ENCODE results near the gene ALLC.

The ALLC gene

DNA sequence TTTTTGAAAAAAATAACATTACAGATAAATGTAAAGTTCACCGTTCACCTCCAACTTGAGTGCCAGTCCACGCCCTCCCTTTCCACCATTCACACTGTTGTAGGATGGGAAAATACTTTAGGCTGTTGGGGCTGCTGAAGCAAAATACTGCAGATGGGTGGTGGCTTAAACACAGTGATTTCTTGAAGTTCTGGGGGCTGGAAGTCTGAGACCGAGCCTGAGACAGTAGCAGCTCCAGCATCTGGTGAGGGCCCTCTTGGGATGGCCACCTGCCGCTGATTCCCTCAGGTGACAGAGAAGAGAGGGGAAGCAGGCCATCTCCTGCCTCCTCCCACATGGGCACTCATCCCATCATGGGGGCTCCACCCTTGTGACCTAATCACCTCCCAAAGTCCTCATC lies 17.7 kb downstream of the ALLC start:
- no peak overlapping the region for H3K27ac ChIP-seq (ENCODE audit: low read depth, low read length)
- H2AFZ ChIP-seq (ENCODE audit: low read depth, low read length, severe bottlenecking): no peak overlapping the region
- no peaks in the 10 kb centered on the region for H3K9me2 ChIP-seq (replicated peaks; ENCODE audit: insufficient read depth, low read length)
- H4K20me1 ChIP-seq (ENCODE audit: low read depth, low read length): no peaks in the 10 kb centered on the region
- H3K9ac ChIP-seq (ENCODE audit: low read length): no peak overlapping the region
- no peaks in the 10 kb centered on the region for H3K36me3 ChIP-seq (ENCODE audit: low read length)
- H3F3A ChIP-seq (ENCODE audit: insufficient read depth): no peaks in the 10 kb centered on the region
- H3K4me2 ChIP-seq (ENCODE audit: low read depth, low read length, poor library complexity, severe bottlenecking): no peak overlapping the region
- H3K27me3 ChIP-seq (ENCODE audit: low read length): no peaks in the 10 kb centered on the region
- TF ChIP-seq, protein P1, sequence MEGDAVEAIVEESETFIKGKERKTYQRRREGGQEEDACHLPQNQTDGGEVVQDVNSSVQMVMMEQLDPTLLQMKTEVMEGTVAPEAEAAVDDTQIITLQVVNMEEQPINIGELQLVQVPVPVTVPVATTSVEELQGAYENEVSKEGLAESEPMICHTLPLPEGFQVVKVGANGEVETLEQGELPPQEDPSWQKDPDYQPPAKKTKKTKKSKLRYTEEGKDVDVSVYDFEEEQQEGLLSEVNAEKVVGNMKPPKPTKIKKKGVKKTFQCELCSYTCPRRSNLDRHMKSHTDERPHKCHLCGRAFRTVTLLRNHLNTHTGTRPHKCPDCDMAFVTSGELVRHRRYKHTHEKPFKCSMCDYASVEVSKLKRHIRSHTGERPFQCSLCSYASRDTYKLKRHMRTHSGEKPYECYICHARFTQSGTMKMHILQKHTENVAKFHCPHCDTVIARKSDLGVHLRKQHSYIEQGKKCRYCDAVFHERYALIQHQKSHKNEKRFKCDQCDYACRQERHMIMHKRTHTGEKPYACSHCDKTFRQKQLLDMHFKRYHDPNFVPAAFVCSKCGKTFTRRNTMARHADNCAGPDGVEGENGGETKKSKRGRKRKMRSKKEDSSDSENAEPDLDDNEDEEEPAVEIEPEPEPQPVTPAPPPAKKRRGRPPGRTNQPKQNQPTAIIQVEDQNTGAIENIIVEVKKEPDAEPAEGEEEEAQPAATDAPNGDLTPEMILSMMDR (IDR thresholded peaks at IDR 0.05; ENCODE audit: insufficient read depth, low read length, poor library complexity, severe bottlenecking): no peak
- no peak for TF ChIP-seq EZH2phosphoT487 (conservative IDR thresholded peaks at IDR 0.05; ENCODE audit: low read length)
- no peaks in the 10 kb centered on the region for H3K79me2 ChIP-seq (ENCODE audit: insufficient read depth, low read length)
- no peaks in the 10 kb centered on the region for H3K9me3 ChIP-seq (ENCODE audit: insufficient read depth, low read length)
- H3K4me3 ChIP-seq (ENCODE audit: insufficient read depth, low read length, poor library complexity, severe bottlenecking): no peak overlapping the region

DNA sequence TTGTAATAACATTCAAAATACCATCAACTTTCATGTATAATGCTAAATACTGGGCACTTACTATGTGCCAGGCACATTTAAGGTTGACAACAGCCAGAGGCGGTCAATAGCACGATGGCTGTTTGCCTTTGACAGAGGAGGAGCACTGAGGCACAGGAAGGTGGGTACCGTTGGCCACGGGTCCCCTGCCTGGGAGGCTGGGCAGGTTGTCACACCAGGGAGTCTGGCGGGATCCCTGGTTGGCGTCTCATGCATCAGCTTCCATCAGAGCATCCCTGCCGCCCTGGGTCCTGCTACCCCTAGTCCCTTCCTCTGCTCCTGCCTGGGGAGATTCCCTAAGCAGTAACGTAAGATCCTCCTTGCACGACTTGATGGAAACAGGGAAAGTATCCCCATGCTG lies 19.4 kb downstream of the ALLC start:
- Histone ChIP-seq H3K36me3 (ENCODE audit: low read length) (no peaks in the 10 kb centered on the region), H2AFZ (ENCODE audit: low read depth, low read length, severe bottlenecking) (no peak overlapping the region), H3K9me3 (ENCODE audit: insufficient read depth, low read length) (no peaks in the 10 kb centered on the region), H3K4me2 (ENCODE audit: low read depth, low read length, poor library complexity, severe bottlenecking) (no peak overlapping the region), H3K27ac (ENCODE audit: low read depth, low read length) (no peak overlapping the region), H4K20me1 (ENCODE audit: low read depth, low read length) (no peaks in the 10 kb centered on the region), H3F3A (ENCODE audit: insufficient read depth) (no peaks in the 10 kb centered on the region), H3K9me2 (replicated peaks; ENCODE audit: insufficient read depth, low read length) (no peaks in the 10 kb centered on the region), H3K27me3 (ENCODE audit: low read length) (no peaks in the 10 kb centered on the region), H3K9ac (ENCODE audit: low read length) (no peak overlapping the region), H3K4me3 (ENCODE audit: insufficient read depth, low read length, poor library complexity, severe bottlenecking) (no peak overlapping the region), H3K79me2 (ENCODE audit: insufficient read depth, low read length) (no peaks in the 10 kb centered on the region)
- no peak for TF ChIP-seq EZH2phosphoT487 (conservative IDR thresholded peaks at IDR 0.05; ENCODE audit: low read length)
- TF ChIP-seq, protein P1 (IDR thresholded peaks at IDR 0.05; ENCODE audit: insufficient read depth, low read length, poor library complexity, severe bottlenecking): no peak

DNA sequence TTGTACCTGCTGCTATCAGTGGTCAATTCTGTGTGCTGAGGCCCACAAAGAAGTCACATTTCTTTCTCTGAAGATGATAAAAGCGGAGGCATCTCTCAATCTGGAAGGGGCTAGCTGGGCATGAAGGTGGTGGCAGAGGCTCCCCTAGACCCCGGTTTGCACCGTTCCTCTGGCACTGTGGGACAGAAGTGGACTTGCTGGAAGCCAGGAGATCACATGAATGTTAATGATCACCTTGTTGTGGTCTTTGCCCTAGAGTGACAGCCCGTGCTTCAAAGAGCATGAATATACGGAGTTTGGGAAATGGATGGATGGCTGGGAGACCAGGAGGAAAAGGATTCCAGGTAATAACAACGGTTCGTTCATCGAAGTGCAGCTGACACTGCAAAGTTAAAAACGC lies 20.2 kb downstream of the ALLC start:
- no peaks in the 10 kb centered on the region for H3K27me3 ChIP-seq (ENCODE audit: low read length)
- H3K9ac ChIP-seq (ENCODE audit: low read length): no peak overlapping the region
- no peak overlapping the region for H3K4me3 ChIP-seq (ENCODE audit: insufficient read depth, low read length, poor library complexity, severe bottlenecking)
- TF ChIP-seq, protein P1 (IDR thresholded peaks at IDR 0.05; ENCODE audit: insufficient read depth, low read length, poor library complexity, severe bottlenecking): no peak
- no peak for TF ChIP-seq EZH2phosphoT487 (conservative IDR thresholded peaks at IDR 0.05; ENCODE audit: low read length)
- no peaks in the 10 kb centered on the region for H4K20me1 ChIP-seq (ENCODE audit: low read depth, low read length)
- no peak overlapping the region for H3K4me2 ChIP-seq (ENCODE audit: low read depth, low read length, poor library complexity, severe bottlenecking)
- H2AFZ ChIP-seq (ENCODE audit: low read depth, low read length, severe bottlenecking): no peak overlapping the region
- H3K79me2 ChIP-seq (ENCODE audit: insufficient read depth, low read length): no peaks in the 10 kb centered on the region
- H3K27ac ChIP-seq (ENCODE audit: low read depth, low read length): no peak overlapping the region
- no peaks in the 10 kb centered on the region for H3K36me3 ChIP-seq (ENCODE audit: low read length)
- no peaks in the 10 kb centered on the region for H3K9me2 ChIP-seq (replicated peaks; ENCODE audit: insufficient read depth, low read length)
- no peaks in the 10 kb centered on the region for H3K9me3 ChIP-seq (ENCODE audit: insufficient read depth, low read length)
- no peaks in the 10 kb centered on the region for H3F3A ChIP-seq (ENCODE audit: insufficient read depth)
